ENCODE measurements around the gene MCOLN2.
"Not testable (repeated sequence)": the region's sequence is repeated elsewhere in the genome, so short reads cannot be mapped to it uniquely, and the experiment has no call there.

MCOLN2 gene

GRCh38 chr1:84902727-84903126, 94.2 kb downstream of the MCOLN2 start:
- in situ Hi-C loops (cut with HindIII; ENCODE audit: low sequenced_read_pairs), result not testable (repeated sequence)

GRCh38 chr1:84899969-84900368, 96.9 kb downstream of the MCOLN2 start:
- in situ Hi-C loops (cut with HindIII; ENCODE audit: low sequenced_read_pairs), result no loop called here

GRCh38 chr1:84896279-84896678, 100.6 kb downstream of the MCOLN2 start:
- in situ Hi-C loops (cut with HindIII; ENCODE audit: low sequenced_read_pairs), result no loop called here

- in situ Hi-C loops (cut with HindIII; ENCODE audit: low sequenced_read_pairs), result no loop called here
These were observed 104.0 kb downstream of the MCOLN2 start, which contains the start of gene LPAR3 for GRCh38 chr1:84892705-84893618. TSS of gene LPAR3 (minus strand) at chr1:84893206. CDS start at chr1:84866120, 27,086 bp downstream.

DNA sequence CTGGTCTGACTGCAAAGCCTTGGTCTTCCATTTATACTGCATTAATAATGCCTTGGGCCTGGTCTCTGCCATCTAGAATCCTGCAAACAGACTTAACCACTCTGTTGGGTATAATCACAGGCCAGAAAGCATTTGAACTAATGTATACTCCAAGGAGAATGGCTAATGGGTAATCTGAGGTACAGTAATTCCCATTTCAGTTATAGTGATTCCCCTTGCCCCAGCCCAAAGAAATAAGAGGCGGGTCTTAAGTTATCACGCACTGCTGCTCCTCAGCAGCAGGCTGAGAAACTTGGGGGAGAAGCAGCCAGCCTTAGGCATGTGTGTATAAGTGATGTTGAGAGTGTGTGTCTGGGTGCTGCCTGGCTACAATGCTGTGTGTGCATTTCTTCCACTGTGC, 106.3 kb downstream of the MCOLN2 start:
- in situ Hi-C loops (cut with HindIII; ENCODE audit: low sequenced_read_pairs), result no loop called here

GRCh38 chr1:84889437-84889836, 107.5 kb downstream of the MCOLN2 start:
- in situ Hi-C loops (cut with HindIII; ENCODE audit: low sequenced_read_pairs), result no loop called here

- in situ Hi-C loops (cut with HindIII; ENCODE audit: low sequenced_read_pairs), result no loop called here
These were observed 108.2 kb downstream of the MCOLN2 start for GRCh38 chr1:84888753-84889152.

DNA sequence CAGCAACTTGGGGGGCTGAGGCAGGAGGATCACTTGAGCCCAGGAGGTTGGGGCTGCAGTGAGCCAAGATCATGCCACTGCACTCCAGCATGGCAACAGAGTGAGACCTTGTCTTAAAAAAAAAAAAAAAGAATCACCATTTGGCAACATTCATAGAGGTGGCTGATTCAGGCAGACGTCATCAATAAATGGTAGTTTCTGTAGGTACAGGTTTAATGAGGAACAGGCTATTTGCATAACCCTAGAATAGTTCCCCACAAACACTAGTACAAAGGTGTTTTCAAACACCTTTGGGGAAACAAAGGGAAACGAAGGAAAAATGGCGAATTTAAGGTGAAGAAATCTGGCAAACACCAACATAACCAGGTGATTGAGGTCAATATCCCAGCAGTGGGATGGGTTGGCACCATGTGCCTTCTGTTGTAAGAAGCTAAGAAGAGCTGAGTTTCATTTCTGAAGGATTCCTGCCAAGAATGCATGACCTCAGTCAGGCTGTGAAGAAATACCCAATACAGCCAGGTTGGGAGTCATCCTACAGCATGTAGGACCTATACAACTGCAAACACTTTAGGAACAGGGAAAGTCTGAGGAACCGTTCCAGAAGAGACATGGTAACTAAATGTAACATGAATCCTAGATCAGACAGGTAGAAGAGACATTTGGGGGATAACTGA, 109.5 kb downstream of the MCOLN2 start:
- in situ Hi-C loops (cut with HindIII; ENCODE audit: low sequenced_read_pairs), result no loop called here

GRCh38 chr1:84885469-84885868, 111.4 kb downstream of the MCOLN2 start:
- in situ Hi-C loops (cut with HindIII; ENCODE audit: low sequenced_read_pairs), result no loop called here

DNA sequence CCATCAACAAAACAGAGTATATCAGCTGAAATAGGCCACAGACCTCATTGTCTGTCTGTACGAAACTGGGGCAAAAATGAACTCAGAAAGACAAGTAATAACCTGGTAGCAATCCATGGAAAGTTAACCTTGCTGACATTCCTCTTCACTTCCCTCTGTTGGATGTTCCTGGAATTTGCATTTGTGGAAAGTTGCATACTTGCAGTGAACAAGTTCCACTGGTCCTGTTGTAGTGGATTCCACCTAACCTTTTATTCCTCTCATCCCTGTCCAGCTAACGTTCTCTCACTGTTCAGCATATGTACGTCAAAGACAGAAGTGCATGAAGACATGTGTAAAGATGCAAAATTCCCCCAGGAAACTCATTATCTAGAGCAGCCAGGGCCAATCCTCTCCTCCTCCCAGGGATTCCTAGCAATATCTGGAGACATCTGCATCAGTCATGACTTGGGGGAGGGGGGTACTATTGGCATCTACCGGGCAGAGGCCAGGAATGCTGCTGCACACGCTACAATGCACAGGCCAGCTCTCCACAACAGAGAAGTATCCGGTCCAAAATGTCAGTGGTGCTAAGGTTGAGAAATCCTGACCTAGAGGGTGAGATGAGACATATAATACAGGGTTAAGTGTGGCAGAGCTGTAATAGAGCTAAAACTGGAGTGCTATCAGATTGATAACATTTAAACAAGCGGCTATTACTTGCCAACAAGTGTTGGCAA, 112.1 kb downstream of the MCOLN2 start:
- in situ Hi-C loops (cut with HindIII; ENCODE audit: low sequenced_read_pairs), result no loop called here

DNA sequence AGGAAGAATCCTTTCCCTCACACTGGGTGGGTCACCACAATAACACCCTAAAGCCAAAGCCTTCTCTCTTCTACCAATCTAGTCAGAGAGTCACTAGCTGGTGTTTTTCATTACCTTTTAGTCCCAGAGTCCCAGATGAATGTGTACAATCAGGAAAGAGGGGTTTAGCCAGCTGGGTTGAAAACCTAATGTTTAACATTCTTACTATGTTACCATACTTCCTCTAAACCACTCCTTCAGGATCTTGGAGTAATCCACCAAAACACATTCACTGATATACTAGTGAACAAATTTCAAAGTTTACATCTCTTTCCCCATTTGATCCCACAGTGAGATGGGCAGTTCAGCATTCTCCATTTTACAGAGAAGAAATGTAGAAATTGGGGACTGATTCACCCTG, 113.6 kb downstream of the MCOLN2 start:
- in situ Hi-C loops (cut with HindIII; ENCODE audit: low sequenced_read_pairs), result no loop called here

- in situ Hi-C loops (cut with HindIII; ENCODE audit: low sequenced_read_pairs), result no loop called here
These were observed 119.3 kb downstream of the MCOLN2 start for GRCh38 chr1:84877592-84877991.

DNA sequence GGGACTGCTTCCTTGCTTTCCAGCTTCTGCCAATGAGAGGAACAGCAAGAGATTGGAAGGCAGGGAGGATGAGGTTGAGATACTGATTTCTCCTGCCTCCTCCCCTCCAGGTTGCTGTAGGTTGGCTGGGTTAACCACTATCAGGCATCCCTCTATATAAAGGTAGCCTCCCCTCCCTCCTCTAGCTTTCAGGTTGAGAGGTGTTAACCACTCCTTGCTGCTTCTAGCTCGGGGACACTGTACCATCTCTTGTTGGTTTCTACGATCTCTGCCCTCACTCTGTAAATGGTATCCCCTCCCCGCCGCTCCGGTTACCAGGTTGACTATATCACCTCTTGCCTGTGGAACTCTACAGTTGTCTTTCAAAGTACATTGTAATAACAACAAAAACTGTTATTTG, 120.6 kb downstream of the MCOLN2 start:
- in situ Hi-C loops (cut with HindIII; ENCODE audit: low sequenced_read_pairs), result no loop called here
